ENCODE results near the gene NPFF.

Gene NPFF

DNA sequence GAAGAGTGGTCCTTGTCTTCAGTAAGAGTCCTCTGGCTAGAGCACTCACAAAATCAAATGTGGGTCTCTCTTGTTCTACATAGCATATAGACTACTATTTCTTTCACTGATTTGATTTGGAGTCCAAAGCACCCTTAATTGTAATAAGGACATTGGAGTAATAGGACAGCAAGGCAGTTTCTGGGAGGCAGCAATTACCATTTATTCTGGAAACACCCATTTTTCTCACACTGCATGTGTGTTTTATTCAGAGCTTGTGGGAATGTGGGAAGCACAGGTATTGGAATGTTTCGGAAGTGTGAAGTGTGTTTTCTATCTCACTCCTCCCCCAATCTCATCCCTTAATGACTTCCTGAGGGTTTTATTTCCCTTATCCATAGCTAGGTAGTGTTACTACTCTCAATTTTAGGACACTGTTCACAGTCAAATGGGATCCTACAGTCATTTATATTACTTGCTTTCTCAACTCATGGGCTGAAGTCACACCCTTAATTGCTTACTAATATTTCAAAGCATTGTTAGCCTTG, 35.2 kb downstream of the NPFF start:
- no peak for DNase-seq

DNA sequence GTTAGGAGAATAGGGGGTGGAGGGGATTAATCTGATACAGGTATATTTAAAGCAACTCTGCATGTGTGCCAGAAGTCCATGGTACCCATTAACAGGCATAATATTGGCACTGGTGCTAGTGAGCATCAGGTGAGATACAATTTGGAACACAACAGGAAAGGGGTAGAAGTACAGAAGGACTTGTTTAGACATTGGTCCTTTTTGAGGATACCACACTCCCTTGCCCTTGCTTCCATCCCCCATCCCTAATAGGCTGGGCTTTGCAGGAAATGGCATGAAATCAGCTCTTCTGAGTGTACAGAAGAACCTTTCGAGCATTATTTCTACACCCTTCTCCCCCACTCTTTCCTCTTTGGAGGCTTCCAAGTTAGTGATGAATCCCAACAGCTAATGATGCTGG, 39.0 kb downstream of the NPFF start:
- no peak for DNase-seq

DNA sequence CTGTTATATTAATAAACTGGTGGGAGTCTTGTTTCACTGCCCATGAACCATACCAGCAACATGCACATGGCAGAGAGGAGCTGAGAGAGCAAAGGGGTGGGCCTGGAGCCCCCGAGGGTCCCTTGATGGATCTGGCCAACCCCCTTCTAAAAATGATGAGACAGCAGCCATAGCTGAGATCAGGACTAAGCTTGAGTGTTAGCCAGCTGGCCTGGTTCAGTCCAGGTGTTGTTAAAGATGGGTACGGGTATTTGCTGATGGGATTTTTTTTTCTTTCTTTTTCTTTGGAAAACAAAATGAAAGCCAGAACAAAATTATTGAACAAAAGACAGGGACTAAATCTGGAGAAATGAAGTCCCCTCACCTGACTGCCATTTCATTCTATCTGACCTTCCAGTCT, 39.4 kb downstream of the NPFF start:
- no peak for DNase-seq

DNA sequence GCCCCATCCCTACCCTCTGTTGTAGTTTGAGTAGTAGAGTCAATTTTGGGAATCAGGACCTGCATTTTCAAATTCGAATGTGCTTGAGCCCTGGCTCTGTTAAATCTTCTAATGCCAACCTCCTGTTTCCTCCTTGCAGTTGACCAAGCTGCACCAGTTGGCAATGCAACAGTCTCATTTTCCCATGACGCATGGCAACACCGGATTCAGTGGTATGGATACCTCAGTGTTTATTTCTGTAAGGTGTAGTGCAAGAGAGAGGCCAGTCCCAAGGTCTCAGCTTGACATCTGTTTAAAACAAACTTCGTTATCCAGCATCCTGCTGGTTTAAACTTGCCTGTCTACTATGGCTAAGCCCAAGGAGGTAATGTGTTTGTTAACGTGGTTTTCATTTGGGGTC, 40.2 kb downstream of the NPFF start:
- DNase-seq: no peak

DNA sequence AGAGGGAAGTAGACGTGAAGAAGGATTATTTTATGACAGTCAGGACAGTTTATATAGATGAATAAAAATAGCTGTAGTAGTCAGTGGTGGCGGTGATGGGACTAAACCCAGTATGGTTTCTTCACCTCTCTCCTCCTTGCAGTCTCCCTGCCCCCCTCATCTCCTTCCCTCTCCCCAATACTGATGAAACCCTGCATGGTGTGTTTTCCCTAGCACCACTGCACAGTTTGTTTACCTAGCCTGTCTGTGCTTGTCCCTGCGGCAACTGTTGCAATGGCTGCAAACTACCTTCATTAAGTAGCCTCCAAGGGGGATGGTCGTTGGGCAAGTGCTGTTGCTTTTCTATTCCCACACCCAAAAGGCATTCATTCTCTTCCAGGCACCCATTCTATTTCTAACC, 40.6 kb downstream of the NPFF start:
- no peak for DNase-seq

DNA sequence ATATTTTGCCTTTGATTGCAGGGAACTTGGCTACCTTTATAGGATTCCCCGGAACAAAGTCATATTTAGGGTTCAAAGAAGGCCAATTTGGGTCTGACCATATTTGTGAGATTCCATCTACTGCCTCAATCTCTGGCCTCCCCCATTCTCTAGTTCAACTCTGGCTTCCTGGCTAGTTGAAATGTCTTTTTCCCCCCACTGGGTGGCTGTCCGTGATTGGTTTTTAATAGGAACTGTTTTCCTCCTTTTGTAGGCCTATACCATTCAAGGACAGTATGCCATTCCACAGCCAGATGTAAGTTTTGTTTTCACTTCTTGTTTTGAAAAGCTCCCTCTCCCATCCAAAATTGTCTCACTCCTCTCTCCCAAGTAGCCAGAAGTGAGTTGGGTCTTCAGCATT, 41.6 kb downstream of the NPFF start:
- DNase-seq: no peak

DNA sequence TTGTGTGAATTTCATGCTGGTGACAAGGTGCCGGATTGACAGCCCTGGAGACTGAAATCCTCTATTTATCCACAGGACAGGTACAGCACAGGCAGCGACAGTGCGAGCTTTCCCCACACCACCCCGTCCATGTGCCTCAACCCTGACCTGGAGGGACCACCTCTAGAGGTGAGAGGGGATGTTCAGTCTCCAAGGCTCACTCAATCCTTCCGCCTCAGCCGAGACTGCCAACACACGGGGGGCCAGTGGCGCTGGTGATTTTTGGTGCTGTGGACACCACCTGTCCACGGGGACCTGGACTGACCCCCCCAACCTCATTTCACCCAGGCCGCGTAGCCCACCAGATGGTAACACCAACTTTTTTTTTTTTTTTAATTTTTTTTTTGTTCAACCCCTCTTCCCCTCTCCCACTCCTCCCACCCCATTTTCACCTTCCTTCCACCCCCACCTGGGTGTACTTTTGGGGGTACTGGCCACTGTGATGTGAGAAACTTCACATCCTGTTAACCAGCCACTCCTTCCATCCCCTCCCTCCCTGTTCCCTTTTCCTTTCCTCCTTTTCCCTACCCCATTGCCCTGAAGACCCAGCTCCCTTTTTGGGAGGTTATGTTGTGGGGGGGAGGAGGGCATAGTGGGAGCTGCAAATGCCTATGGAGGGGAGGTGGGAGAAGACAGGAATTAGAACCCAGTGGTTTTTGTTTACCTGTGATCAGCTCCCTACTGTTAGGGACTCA, 42.4 kb downstream of the NPFF start:
- DNase-seq: no peak

DNA sequence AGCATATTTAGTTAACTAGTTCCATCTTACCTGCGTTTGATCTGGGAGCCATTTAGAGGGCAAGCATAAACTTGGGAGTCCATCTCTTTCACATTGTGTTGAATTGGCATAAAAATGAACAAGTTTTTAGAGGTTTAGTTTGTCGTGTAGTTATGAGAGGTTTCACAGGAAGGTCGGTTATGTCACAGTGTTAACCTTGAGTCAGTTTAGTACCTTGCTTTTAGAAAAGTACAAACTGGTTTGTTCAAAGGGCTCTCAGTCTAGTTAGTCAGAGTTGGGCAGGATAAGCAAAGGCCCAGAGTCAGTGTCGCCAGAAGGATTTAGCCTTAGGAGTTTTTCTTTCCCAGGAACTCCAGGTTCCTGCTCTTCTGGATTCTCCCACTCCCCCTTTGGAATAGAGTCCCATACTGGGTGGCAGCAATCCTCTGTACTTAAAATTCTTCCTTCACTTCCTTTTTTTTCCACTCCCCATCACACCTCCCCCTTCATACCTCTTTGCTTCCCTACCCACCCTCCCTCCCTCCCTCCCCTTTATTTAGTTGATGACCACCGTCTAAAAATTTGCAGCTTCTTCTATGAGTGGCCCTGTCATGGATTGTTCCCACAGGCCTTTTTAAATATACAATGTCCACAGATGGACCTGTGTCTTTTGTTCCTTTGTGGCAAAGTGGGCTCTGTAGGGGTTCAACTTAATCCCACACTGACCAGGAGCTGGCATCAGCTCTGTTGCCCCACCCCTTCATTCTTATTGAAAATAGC, 43.3 kb downstream of the NPFF start:
- no peak for DNase-seq

DNA sequence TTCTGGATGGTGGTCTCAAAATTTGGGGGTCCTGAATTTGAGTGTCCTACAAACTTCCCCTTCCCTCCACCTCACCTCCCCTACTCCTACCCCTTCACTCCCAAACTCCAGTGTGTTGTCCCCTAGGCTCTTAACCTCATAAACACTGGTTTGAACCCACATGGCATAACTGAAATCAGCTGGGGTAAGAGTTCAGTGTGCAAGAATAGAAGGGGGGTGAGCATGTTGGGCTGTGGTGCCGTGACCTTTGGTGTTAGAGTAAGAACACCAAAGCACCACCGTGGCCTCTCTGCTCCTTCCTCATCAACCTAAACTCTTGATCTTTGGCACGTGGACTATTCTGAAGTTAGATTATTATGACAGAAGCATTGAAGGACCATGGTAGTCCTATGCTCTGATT, 44.3 kb downstream of the NPFF start:
- DNase-seq: no peak

DNA sequence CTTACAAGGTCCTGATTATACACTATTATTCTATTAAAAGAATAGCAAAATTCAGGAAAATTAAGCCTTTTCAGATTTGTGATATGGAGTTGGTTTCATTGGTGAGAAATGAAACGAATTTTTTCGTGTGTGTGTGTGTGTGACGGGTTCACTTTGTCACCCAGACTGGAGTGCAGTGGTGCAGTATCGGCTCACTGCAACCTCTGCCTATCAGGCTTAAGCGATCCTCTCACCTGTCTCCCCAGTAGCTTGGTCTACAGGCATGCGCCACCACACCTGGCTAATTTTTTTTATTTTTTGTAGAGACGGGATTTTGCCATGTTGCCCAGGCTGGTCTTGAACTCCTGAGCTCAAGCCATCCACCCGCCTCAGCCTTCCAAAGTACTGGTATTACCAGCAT, 45.7 kb downstream of the NPFF start:
- no peak for DNase-seq

DNA sequence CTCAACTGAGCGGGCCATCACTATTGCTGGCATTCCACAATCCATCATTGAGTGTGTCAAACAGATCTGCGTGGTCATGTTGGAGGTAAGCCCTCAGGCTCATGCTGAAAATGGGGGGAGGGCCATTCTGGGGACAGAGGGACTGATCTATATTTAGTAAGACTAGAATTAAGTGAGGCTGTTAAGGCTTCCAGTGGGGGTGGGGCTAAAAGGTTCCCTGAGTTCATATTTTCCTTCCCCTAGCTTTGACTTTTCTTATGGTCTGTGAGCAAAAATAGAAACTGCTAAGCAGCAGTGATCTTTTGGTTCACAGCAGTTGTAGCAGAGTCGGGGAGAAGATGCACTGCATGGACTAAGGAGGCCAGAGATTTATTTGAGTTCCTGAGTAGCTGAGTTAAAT, 46.2 kb downstream of the NPFF start:
- DNase-seq: no peak

DNA sequence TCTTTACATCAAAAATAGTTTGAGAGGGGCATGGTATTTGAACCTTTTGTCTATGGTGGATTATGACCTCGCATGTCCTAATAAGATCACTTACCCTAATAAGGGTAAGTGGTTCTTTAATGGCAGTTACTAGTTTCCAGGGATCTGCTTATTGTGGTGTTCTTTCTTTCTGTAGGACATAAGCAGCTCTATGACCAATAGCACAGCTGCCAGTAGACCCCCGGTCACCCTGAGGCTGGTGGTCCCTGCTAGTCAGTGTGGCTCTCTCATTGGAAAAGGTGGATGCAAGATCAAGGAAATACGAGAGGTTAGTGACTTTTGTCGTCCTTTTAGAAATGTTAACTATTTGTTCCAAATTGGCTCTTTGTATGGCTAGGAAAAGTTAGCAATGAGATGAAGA, 48.2 kb downstream of the NPFF start:
- no peak for DNase-seq

Data from activated CD4-positive, alpha-beta T cell treated with anti-CD3 and anti-CD28 coated beads, Interleukin-2, amount 50 U/mL, for 16 hours (primary cell).